Cardiac fibroblast (primary cell): Measurements from ENCODE around the gene TMEM52B.

ENCODE experiments used
- DNase-seq, 2 donors: peaks; one replicate each; pipeline versions ENCODE4 v3.0.0 to v3.0.0-alpha.2; 2010; ENCODE audit warnings: low read depth in 2 of 2
- H3K4me3 ChIP-seq, 2 donors: replicated peaks in 1 of 2; 1 replicate in 1 of 2; 2 replicates in 1 of 2; pipeline ENCODE4 v1.5.1; 2011; ENCODE audit warnings: low read depth in 2 of 2, low read length in 2 of 2, mild to moderate bottlenecking in 2 of 2, moderate library complexity in 1 of 2
- CTCF ChIP-seq: IDR thresholded peaks from one replicate; pipeline ENCODE4 v1.5.1; 2011; ENCODE audit warnings: low read depth, mild to moderate bottlenecking, low read length, inconsistent platforms

The TMEM52B gene

DNA sequence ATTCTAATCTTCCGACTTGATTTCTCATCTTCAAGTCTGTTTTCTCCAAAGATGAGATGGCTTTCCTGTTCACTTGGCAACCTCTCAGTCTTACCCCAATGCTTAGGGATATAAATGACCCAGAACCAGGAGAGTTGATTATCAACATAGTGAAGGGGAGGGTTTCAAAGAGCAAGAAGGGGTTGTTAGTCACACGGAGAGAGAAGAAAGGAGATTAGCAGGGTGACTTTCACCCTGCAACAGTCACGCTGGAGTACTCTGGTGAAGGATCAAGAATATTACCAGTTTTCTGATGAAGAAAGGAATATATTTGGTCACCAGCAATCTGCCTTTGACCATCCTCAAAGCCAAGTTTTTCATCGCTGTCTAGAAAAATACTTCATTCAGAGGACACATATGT lies at the start of gene TMEM52B:
TSS of gene TMEM52B (plus strand) at position 212 of the 400 bp plus-strand sequence. CDS start 543 bp downstream, outside the sequence.
- no peak within 1 kb of the TSS for H3K4me3 ChIP-seq
- no peak for DNase-seq
- no peak for TF ChIP-seq CTCF

GRCh38 chr12:10130042-10130441 lies 48.8 kb upstream of the TMEM52B start, which contains the start of gene CLEC7A:
Gene CLEC7A (minus strand): TSS chr12:10130199. CDS start chr12:10130082, 117 bp downstream.
- TF ChIP-seq CTCF, result no peak
- DNase-seq, result no peak
- no peak within 1 kb of the TSS for H3K4me3 ChIP-seq

DNA sequence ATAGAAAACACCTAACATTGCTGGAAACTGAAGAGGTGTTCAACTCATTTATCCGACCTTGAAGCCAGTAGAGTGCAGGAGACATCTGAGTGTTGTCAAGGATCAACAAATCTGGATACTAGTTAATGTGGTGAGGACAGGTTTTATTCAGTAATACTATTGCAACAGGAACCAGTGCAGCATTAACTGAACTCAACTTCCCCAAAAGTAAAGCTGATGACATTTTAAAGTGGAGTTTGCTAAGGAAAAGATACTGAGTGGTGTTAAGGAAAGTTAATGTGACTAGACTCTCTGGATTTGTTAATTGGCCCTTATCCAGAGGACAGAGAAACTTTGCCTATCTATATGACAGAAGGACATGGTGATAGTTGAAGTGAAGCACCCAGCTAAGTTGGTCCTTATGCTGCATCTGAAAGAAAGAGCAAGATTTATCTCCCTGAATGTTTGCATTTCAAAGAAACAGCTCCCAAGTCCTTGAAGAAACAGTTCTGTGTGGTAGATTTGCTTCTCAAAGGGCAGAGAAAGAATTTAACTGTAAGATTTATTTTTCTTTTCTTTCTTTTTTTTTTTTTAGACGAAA lies 47.6 kb upstream of the TMEM52B start:
- DNase-seq, result no peak
- TF ChIP-seq CTCF, result no peak
- no peak overlapping the region for H3K4me3 ChIP-seq

DNA sequence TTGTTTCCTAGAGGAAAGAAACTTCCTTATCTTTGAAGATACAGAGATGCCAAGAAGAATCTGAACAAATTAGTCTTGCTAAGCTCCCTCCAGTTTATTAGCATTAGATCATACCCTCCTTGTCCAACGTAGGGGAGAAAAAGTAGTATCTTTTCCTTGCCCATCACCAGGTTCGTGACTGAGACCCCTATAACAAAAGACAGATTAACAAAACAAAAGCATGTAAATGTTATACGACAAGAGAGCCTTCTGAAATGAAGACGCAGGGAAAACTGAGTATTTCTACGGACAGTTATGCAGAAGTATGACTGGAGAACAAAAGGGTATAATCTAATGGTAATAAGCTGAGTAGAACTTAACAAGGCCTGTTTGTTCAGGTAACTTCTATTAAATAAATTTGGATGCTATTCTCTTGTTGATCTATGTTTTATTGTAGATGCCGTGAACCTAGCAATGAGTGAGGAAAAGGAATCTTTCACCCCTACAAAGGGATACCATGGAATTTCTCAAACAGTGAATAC lies 45.9 kb upstream of the TMEM52B start:
- DNase-seq, result no peak
- no peak for TF ChIP-seq CTCF
- H3K4me3 ChIP-seq, result no peak overlapping the region

- TF ChIP-seq CTCF, result no peak
- H3K4me3 ChIP-seq, result no peak overlapping the region
- no peak for DNase-seq
Measured at GRCh38 chr12:10135126-10135525, 43.7 kb upstream of the TMEM52B start.

DNA sequence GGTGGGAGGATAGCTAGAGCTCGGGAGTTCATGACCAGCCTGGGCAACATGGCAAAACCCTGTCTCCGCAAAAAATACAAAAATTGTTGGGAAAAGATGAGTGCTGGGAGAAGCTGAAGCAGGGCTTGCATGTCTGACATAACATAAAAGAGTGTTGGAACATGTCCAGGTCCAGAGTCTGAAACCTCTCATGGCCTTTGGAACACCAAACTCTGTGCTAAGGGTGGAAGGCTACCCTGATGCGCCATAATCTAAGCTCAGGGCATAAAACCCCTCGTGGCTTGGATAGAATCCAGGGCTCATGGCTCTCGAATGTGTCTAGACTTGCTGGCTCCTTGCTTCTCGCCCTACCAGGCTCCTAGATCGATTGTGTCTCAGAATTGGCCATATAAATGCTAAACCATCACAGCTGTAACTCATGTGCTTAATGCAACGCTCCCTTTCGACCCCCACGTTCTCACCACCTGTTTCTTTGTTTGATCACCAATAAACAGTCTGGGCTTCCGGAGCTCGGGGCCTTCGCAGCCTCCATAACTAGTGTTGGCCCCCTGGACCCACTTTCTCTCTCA lies 42.1 kb upstream of the TMEM52B start:
- DNase-seq, result no peak
- no peak overlapping the region for H3K4me3 ChIP-seq
- no peak for TF ChIP-seq CTCF
